T-helper 22 cell (primary cell): ENCODE data around the gene PCSK6.
"Not testable (repeated sequence)": the region's sequence is repeated elsewhere in the genome, so short reads cannot be mapped to it uniquely, and the experiment has no call there.

Experiments used
- DNase-seq: peaks from one replicate; pipeline ENCODE4 v3.0.0-alpha.2; 2020; ENCODE audit warnings: low read depth

PCSK6 gene

GRCh38 chr15:101461097-101461496 lies 28.4 kb downstream of the PCSK6 start:
- DNase-seq, result no peak

- DNase-seq, result no peak
Measured at GRCh38 chr15:101459579-101460300, 29.8 kb downstream of the PCSK6 start.

- DNase-seq, result no peak
Measured at GRCh38 chr15:101458908-101459578, 30.5 kb downstream of the PCSK6 start.

GRCh38 chr15:101458158-101458900 lies 31.2 kb downstream of the PCSK6 start:
- DNase-seq, result no peak

GRCh38 chr15:101457696-101458095 lies 31.8 kb downstream of the PCSK6 start:
- DNase-seq, result no peak

- no peak for DNase-seq
Measured at GRCh38 chr15:101456057-101456739, 33.3 kb downstream of the PCSK6 start.

- DNase-seq, result no peak
Measured at GRCh38 chr15:101455291-101456025, 34.0 kb downstream of the PCSK6 start.

GRCh38 chr15:101454781-101455180 lies 34.7 kb downstream of the PCSK6 start:
- DNase-seq, result not testable (repeated sequence)

- DNase-seq, result no peak
Measured at GRCh38 chr15:101454365-101454764, 35.1 kb downstream of the PCSK6 start.

GRCh38 chr15:101453123-101454120 lies 36.1 kb downstream of the PCSK6 start:
- no peak for DNase-seq

GRCh38 chr15:101452572-101452971 lies 36.9 kb downstream of the PCSK6 start:
- no peak for DNase-seq

- DNase-seq, result no peak
Measured at GRCh38 chr15:101451846-101452245, 37.7 kb downstream of the PCSK6 start.

GRCh38 chr15:101451266-101451799 lies 38.2 kb downstream of the PCSK6 start:
- no peak for DNase-seq

- no peak for DNase-seq
Measured at GRCh38 chr15:101450403-101451265, 38.9 kb downstream of the PCSK6 start.

GRCh38 chr15:101449471-101450402 lies 39.8 kb downstream of the PCSK6 start:
- DNase-seq, result no peak

GRCh38 chr15:101448336-101448735 lies 41.2 kb downstream of the PCSK6 start:
- DNase-seq, result no peak

- no peak for DNase-seq
Measured at GRCh38 chr15:101447561-101448071, 41.9 kb downstream of the PCSK6 start.

GRCh38 chr15:101447168-101447533 lies 42.4 kb downstream of the PCSK6 start:
- DNase-seq, result no peak
